GM21786 (cell line): ENCODE measurements around the gene CEP295NL.
"Not testable (repeated sequence)": the region's sequence is repeated elsewhere in the genome, so short reads cannot be mapped to it uniquely, and the experiment has no call there.

Experiments used
- ATAC-seq: cut with Tn5 transposase; IDR thresholded peaks from one replicate; pipeline ENCODE4 v1.9.1; 2021; ENCODE audit not compliant: unreplicated experiment

Gene CEP295NL

DNA sequence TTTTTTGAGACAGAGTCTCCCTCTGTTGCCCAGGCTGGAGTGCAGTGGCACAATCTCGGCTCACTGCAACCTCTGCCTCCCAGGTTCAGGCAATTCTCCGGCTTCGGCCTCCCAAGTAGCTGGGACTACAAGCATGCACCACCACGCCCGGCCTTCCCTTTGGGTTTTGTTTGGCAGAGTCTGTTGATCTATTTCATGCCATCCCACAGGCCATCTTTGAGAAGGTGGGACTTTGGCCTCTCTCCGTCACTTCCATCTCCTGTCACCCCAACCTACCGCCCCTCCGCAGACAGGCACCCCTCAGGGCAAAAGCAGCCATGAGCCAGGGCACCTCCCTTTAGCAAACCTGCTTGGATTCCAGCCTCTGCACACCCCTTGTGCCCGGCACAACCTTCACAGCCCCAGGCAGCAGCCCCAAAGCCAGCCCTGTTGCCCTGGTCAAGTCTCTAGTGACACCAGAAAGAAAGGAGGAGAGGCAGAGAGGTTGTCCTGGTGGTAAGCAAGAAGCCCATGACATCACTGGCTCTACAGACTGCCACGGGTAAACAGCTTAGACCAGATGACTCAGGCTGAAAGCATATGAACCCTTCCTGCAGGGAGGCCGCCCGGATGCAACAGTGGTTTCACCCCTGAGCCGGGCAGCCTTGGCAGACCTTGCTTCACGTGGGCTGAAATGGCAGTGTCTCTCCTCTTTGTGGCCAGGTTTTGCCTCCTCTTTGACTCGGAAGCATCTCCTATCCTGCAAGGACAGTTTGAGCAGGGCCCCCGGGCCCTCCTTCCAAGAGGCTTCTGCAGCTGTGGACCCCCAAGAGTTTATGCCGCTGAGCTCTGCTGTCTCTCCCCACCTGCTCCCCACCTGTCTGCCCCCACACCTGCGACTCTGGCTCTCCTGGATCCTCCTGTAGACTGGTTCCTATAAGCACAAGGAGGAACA lies 30.3 kb upstream of the CEP295NL start:
- no peak for ATAC-seq

DNA sequence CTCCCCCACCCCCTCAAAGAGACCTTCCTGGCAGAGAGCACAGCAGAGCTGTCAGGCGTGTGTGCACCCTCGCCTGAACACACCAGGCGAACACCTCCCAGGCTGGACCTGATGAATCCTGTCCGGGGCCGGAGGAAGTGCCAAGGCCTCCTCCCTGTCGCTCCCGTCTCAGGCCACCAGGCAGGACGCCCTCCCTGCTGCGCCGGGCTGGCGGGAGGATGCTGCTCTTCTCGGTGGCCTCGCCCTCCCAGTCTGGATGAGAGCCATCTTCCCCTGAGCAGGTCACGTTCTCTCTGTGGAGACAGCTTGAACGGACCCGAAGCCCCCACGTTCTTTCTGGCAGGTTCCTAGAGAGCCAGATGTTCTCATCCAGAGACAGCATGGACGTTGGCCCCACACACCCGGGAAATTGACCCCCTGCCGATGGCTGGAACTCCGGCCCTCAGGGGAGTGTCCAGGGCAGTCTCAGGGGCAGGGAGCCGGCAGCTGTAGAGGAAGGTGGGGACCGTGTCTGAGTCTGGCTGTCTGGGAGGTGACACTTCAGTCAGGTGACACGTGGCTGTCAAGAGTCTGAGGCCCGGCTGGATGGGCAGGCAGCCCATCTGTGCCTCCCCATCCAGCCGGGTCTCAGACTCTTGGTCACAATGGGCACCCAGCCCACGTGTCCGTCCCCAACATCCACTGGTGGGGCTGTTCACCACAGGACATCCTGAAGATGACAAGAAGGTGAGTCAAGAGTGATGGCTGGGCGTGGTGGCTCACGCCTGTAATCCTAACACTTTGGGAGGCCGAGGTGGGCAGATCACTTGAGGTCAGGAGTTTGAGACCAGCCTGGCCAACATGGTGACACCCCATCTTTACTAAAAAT lies 27.1 kb upstream of the CEP295NL start:
- ATAC-seq, result no peak

DNA sequence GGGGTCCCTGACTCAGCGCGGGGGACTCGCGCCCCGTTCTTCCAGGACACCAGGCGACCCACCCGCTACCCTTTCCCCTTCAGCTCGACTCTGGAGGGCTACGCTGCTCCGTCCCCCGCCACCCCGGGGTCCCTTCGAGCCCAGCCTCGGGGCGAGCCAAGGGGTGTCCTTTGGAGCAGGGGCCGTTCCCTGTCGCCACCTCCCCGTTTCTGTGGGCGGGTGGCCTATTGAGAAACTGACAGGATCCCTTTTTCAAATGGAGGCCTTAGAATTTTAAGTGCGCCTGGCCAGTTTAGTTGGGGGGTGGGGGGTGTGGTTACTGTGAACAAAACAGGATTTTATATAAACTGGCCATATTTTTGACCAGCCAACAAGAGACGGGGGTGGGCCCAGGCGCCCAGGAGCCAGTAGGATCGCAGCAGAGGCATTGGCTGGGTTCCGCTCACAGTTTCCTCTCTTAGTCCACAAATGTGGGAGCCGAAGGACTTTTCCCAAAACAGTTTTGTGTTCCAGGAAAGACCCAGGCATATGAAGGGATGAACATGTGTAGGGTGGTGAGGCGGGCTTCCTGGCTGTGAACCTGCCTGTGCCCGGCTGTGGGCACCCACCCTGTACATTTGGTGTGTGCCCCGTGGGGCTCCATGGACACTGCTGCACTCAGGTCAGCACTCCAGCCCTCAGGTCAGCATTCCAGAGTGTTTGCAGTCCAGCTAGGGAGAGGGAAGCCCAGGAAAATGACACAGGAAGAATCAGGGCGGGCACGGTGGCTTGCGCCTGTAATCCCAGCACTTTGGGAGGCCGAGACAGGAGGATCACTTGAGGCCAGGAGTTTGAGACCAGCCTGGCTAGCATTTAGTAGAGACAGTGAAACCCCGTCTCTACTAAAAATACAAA lies 22.9 kb upstream of the CEP295NL start:
- ATAC-seq, result no peak

DNA sequence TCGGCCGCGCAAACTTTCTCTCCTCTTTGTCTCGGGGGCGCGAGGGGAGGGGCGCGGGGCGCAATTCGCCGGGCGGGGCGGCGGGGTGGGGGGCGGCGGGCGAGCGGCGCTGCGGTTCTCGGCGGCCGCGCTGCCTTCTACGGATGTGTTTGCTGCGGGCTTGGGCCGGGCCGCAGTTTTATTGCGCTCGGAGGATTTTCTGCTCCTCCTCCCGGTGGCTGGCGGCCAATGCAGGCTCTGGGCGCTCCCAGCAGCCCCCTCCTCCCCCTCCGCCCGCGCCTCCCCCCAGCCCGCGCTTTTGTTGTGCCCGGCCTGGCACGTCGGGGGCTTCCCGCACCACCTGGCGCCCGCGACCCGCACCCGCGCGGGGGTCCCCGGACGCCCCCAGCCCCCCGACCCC lies 22.2 kb upstream of the CEP295NL start, which contains the start of gene TIMP2:
Gene TIMP2, minus strand, starts transcription at position 154 of the 400 bp plus-strand sequence. CDS start 299 bp downstream, outside the sequence.
- ATAC-seq, result no peak

DNA sequence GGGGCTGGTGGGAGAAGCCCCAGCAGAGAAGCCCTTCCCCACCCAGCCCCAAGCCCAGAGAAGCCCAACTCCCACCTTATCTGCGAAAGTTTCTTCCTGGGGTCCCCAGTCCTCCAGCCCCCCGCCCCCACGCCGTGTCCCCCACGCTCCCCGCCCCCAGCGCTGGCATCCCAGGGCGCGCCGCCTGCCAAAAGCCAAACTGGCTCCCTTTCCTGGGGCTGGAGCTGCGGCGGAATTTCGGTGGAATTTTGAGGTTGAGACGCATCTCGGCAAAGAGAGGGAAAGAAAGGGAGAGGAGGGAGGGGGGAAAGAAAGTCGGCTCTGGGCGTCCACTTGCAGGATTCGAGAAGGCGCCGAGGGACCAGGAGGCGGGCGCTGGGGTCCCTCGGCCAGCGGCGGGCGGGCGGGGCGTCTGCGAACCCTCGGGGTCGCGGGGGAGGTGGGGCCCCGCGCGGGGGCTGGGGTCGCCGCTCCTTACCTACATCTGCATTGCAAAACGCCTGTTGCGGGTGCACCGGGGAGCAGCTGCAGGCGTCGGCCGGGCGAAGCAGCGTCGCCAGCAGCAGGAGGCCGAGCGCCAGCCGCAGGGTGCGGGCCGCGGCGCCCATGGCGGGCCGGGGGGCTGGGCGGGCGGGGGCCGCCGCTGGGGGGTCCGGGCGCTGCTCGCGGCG lies 21.6 kb upstream of the CEP295NL start:
- no peak for ATAC-seq

DNA sequence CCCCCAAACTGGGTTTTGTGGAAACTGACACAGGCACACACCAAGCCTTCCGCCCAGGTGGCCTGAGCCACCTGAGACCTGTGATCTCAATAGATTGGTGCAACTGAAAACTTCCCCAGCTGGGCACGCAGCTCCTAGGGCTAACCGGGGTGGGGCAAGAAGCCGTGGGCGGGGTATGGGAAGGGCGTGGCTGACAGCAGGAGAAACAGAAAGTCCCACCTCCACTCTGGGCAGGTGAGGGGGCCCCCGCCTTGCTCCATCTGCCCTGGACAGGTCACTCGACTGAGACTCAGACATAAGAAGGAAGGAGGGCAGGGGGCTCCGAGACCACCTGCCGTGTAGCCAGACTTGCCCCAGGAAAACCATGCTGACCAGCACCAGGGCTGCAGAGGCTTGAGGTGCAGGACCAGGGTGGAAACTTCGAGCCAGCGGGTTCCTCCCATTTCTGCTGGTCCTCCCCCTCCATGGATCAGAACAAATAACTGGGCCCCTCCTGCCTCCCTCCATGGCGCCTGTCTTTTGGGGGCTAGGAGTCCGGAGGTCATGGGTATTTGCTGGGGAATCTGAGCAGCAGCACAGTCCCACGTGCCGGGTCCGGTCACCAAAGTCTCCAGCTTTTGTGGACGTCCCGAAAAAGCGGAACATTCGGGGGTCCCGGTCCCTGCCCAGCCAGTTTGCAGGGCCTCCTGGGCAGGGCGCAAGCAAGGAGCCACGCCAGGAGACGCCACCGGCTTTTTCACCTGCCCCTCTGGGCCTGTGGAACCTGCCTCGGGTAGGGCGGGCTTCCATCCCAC lies 20.9 kb upstream of the CEP295NL start:
- no peak for ATAC-seq

DNA sequence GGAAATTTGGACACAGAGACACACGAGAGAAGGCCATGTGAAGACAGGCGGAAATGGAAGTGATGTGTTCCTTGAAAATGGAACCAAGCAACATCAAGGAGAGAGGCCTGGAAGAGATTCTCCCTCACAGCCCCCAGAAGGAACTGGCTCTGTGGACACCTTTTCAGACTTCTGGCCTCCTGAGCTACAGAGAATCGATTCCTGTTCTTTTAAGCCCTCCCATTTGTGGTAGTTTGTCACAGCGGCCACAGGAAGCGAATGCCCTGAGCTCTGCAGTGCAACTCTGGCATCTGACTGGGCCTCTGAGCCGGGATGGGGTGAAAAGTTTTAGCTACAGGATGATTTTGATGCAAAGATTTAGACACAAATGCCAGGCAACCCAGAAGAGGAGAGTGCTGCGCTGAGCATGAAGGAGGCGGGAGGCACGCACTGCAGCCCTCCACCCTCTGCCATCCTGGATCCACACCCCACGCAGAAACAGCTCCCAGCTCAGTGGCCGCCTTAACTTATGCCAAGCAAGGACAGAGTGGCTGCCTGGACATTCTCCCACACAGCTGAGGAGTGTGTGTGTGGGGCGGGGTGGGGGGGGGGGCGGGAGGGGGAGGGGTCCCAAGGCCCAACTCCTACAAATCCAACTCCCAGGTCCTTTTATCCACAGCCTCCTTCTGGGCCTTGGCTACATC lies 20.0 kb upstream of the CEP295NL start:
- ATAC-seq, result no peak

DNA sequence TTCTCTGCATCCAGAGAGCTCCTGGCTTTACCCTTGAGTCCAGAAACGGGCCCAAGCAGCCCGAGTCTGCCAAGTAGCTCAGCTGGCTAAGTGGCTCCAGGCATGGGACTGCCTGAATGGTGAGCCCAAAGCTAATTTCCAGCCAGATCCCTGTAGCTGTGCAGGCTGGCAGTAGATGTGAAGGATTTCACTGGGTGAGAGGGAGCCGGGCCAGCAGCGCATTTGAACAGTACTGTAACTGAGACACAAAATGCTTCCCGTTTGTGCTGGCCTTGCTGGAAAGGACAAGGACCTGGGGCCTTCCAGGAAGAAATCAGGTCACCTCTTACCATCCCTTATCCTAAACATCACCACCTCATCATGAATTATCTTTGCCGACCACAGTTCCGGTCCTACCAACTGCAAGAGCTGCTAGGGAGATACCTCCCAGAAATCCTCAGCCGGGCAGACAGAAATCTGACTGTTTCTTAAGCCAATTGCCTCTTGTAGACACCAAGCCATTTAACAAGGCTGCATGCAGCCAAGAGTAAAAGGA lies 18.5 kb upstream of the CEP295NL start:
- no peak for ATAC-seq

DNA sequence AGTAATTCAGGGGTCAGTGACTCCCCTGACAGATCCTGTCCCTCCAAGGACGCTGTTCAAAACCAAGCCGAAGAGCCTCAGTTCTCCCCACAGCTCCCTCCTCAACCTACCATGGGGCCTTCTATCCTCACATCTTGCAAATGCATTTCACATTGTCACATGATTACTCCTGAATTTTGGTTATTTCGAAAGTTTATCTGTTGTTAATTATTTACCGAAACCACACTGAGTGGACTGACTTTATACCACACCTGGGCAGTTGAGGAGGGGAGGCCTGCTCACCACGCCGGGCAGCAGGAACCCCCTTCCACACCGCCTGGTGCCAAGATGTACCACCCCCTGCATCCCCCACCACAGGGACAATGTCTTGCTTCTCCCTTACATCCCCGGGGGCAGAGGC lies 17.5 kb upstream of the CEP295NL start:
- ATAC-seq, result no peak

DNA sequence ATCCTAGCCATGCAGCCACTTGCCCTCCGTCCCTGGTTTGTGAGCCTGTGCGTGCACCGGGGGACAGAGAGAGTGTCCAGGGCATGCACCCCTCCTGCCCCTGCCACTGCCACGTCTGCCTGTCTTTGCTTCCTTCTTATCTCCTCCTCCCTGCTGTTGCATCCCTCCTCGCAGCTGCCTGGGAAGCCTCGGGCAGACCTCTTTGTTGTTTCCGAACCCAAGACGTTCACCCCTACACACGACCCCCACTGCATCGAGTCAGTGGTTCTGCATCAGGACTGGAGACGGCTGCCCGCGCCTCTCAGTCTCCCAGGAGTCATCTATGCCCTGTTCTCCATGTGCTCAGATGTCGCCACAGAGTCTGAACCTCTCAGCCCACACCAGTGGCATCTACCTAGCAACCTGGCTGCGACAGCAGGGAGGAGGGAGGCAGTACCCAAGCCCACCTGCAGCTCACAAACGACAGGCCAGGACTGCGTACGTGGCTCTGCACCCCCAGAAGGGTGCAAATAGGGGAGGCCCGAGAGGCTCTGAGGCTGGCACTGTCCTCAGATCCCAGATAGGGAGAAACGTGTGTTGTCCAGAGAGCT lies 17.0 kb upstream of the CEP295NL start:
- ATAC-seq, result no peak

DNA sequence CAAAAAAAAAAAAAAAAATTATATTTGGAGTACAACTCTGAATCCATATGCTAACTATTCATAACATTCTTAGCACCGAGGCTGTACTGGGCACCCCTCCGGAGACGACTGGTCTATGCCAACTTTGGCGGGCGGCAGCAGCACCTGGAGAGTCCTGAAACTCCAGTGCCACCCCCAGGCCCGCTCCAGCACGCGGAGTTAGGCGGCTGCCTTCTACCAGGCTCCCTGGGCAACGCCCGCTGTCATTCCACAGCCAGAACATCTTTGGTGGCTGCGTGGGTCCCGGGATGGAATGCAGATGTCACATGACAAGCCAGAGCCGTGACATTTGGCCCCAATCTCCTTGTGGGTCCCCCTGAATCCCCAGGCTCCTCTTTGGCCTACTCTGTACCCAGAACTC lies 16.0 kb upstream of the CEP295NL start:
- no peak for ATAC-seq

DNA sequence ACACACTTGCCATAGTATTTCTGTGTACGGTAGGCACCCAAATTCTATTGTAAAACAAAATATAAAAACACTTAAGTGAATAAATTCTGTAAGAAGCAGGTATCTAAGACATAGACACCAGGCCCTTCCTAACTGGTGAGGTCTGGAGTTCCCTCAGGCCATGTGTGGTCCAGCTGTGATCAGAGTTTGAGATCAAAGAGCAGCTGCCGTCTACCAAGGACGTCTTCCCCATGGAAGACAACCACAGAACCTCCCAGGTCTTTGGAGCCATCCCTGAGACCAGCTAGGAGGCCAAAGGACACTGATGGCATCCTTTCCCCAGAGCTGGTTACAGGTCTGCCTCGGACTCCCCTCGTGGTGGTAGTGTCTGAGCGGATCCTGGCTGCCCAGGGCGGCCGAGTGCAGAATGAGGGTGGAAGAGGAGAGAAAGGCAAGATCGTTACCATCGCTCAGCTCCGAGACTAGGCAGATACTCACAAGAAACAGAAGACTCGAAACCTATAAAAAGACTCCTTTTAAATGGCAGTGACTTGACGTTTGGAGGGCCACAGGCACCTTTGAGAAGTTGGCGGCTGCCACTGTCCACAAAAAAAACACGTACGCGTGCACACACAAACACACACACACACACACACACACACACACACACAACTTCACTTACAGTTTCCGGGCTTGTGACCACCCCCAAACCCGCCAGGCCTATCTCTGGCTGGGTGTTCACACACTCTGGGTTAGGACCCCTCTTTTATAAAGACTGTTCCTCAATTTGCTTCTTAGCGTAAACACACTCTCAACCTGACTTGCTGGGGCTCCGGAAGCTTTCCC lies 14.7 kb upstream of the CEP295NL start:
- ATAC-seq, result no peak

DNA sequence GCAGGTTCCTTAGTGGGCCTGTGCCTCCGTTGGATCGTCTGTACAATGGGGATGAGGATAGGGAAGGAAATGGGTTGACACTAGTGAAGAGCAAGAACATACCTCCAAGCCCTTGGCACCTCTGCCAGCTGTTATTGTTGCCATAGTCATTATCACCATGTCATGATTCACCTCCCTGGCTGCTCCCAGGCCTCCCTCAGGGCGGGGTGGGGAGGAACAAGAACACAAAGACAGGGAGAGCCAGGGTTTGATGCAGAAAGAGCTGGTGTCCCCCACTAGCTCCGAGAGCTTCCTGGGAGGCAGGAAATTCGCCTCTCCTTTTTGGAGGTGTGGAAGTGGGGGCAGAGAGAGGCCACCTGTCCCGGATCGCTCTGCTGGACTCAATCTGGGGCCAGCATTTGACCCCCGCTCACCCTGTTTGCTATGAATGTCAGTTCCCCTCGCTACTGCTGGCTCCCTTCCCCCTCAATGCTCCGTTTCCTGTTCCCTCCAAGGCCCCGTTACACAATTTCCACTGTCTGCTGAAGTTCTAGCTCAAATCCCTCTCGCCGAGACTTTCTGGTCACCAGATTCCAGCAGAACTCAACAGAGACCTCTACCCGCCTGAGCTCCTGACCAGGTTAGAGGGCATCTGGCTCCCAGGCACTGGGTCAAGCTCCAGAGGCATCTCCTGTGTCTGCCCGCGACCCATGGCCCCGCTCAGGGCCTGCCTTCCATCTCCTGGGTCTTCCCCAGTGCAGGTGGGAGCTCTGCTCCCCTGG lies 13.1 kb upstream of the CEP295NL start:
- ATAC-seq, result no peak

DNA sequence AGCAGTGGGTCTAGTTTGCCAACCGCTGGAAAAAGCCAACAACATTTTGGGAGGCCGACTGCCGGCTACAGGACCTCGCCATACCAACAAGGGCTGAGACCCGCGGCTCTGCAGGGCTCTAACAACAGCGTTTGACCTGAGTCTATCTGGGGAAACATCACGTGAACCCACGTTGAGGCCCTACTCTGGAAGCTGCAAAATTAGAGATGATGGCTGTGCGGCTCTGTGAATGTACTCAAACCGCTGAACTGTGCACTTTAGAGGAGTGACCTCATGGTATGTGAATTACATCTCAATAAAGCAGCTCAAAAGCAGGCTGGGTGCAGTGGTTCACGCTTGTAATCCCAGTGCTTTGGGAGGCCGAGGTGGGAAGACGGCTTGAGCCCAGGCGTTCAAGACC lies 10.1 kb upstream of the CEP295NL start:
- ATAC-seq, result no peak

DNA sequence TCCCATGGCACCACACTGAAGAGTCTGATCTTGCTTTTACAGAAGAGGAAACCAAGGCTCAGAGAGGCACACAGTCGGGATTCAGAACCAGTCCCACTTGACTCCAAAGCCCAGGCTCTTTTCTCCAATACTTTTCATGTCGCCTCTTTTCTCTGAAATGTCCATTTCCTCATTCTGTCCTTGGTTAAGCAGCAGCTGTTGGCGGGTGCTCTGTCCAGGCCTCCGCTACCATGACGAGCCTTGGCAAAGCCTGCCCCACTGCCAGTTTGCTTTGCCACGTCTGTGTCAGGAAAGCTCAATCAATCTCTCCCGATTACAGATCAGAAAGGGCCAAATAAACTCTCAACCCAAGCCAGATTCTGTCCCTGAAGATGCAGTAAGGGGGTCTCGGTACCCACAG lies 9.1 kb upstream of the CEP295NL start:
- no peak for ATAC-seq

DNA sequence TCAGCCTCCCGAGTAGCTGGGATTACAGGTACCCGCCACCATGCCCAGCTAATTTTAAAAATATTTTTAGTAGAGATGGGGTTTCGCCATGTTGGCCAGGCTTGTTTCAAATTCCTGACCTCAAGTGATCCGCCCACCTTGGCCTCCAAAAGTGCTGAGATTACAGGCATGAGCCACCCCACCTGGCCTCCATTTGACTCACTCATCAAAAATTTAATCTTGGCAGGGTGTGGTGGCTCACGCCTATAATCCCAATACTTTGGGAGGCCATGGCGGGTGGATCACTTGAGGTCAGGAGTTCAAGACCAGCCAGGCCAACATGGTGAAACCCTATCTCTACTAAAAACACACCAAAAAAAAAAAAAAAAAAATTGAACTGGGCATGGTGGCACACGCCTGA lies 8.5 kb upstream of the CEP295NL start:
- not testable (repeated sequence) for ATAC-seq
